Astrocyte of the spinal cord (primary cell): ENCODE measurements around the gene COMMD1.

Source experiments
- DNase-seq: peaks from one replicate; pipeline ENCODE4 v3.0.0; 2011; ENCODE audit warnings: low read depth, low spot score
- H3K4me3 ChIP-seq: 2 replicates; pipeline ENCODE4 v1.5.1; 2011; ENCODE audit warnings: low read depth, mild to moderate bottlenecking, low read length, moderate library complexity
- CTCF ChIP-seq: IDR thresholded peaks from 2 replicates; pipeline ENCODE4 v1.5.1; 2012; ENCODE audit warnings: low read depth, mild to moderate bottlenecking, low read length, inconsistent platforms
- in situ Hi-C: cut with HindIII; loops from 2 replicates; pipeline ENCODE4 v1.10.0; 2017; ENCODE audit warnings: low sequenced_read_pairs

The COMMD1 gene

GRCh38 chr2:61943251-61943650 lies 37.8 kb downstream of the COMMD1 start:
- no peak overlapping the region for H3K4me3 ChIP-seq
- DNase-seq, result no peak
- in situ Hi-C loops, result no loop called here
- no peak for TF ChIP-seq CTCF

- no peak overlapping the region for H3K4me3 ChIP-seq
- in situ Hi-C loops, result no loop called here
- no peak for DNase-seq
- no peak for TF ChIP-seq CTCF
Observed at GRCh38 chr2:61946666-61947065, 41.2 kb downstream of the COMMD1 start.

GRCh38 chr2:61948661-61949457 lies 43.4 kb downstream of the COMMD1 start:
- in situ Hi-C loops, result no loop called here
- TF ChIP-seq CTCF, result no peak
- DNase-seq, result no peak
- no peak overlapping the region for H3K4me3 ChIP-seq

- H3K4me3 ChIP-seq, result no peak overlapping the region
- TF ChIP-seq CTCF, result no peak
- in situ Hi-C loops, result no loop called here
- DNase-seq, result no peak
Observed at GRCh38 chr2:61949458-61949713, 43.9 kb downstream of the COMMD1 start.

DNA sequence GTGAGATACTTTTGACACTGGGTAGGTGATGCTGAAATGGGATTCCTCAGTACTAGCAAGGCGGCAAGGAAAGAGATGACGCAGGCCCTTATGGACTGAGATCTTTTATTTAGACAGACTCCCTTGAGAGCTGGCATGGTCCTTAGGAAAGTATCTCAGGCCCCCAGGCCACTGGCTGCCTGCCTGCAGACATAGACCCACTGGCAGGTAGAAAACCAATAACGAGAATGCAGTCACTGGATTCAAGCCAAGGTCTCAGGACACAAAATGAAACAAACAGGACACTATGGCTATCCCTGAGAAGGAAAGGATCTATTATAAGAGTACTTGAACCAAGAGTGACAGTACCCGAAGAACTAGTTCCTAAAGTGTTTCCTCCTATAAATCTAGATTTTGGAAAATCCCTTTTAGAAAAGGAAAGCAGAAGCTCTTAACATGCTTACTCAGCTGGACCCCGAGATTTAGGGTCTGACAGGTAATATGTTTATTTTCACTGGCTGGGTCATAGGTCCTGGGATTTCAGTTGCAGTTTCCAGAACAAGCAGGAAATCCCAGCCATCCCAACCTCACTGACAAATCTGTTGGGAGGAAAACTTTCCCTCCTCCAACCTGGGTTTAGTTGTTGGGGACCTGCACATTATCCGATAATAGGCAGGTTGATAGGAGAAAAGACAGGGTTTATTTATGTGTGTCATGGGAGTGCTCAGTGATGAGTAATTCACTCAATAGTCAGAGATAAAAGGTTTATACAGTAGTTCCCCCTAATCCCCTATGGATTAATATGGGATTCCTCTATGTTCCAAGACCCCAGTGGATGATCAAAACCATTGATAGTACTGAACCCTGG lies 44.5 kb downstream of the COMMD1 start:
- DNase-seq, result no peak
- H3K4me3 ChIP-seq, result no peak overlapping the region
- TF ChIP-seq CTCF, result no peak
- in situ Hi-C loops, result no loop called here

DNA sequence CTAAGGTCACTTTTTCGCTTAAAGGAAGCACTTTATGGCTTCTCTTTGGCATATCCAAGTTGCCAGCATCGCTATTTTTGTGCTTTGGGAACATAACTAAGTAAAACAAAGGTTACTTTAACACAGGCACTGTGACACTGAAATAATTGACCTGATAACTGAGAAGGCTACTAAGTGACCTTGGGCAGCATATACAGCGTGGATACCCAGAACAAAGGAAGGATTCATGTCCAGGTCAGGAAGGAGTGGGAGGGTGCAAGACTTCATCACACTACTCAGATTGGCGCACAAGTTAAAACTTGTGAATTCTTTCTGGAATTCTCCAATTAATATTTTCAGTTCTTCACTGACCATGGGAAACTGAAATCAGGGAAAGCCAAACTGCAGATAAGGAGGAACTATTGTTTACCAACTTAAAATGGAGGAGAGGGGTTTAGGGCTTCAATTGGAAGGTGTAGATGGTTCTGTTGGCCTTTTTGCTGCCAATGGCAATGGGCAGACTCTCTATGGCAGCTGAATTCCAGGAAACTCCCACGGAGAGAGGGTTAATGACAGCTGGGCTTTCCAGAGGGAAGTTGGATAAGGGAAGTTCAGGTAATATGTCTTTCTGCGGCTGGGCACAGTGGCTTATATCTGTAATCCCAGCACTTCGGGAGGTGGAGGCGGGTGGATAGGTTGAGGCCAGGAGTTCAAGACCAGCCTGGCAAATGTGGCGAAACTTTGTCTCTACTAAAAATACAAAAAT lies 45.3 kb downstream of the COMMD1 start:
- no peak overlapping the region for H3K4me3 ChIP-seq
- DNase-seq, result no peak
- TF ChIP-seq CTCF, result no peak
- in situ Hi-C loops, result no loop called here
